Upper lobe of left lung (tissue), 6 donors: ENCODE measurements around the gene NAA25. TPM values are rescaled to one million over a fixed set of nuclear protein-coding genes. Genes with fewer than 3 reads are reported as not detected.

Experiments
- ATAC-seq, 2 donors: fragments of 200-7000 bp; cut with Tn5 transposase; one replicate each; pipeline ENCODE4 v1.9.1; 2022; ENCODE audit warnings: mild to moderate bottlenecking in 2 of 2, moderate library complexity in 2 of 2; ENCODE audit not compliant: low FRiP score in 2 of 2
- DNase-seq, 2 donors: peaks; one replicate each; pipeline ENCODE4 v3.0.0-alpha.2; 2019 to 2020
- H3K27ac ChIP-seq, 4 donors: fragments of 200-600 bp; sonication (generic); one replicate each; pipeline ENCODE4 v1.5.1; 2016 to 2019
- H3K27me3 ChIP-seq, 4 donors: fragments of 200-600 bp; sonication (generic); one replicate each; pipeline ENCODE4 v1.5.1; 2017 to 2019
- H3K36me3 ChIP-seq, 4 donors: fragments of 200-600 bp; sonication (generic); one replicate each; pipeline ENCODE4 v1.5.1; 2016 to 2019
- H3K4me1 ChIP-seq, 4 donors: fragments of 200-600 bp; sonication (generic); one replicate each; pipeline ENCODE4 v1.5.1; 2018 to 2019
- H3K4me3 ChIP-seq, 4 donors: fragments of 200-600 bp; sonication (generic); one replicate each; pipeline ENCODE4 v1.5.1; 2017 to 2019; ENCODE audit warnings: mild to moderate bottlenecking in 2 of 4, moderate library complexity in 1 of 4
- H3K9me3 ChIP-seq, 4 donors: fragments of 200-600 bp; sonication (generic); one replicate each; pipeline ENCODE4 v1.5.1; 2018 to 2019
- CTCF ChIP-seq, 6 experiments: fragments of 450-650 bp in 4 of 6; fragments of 200-600 bp in 2 of 6; sonication (generic) in 2 of 6; IDR thresholded peaks; one replicate each; pipeline ENCODE4 v1.5.1; 2016 to 2019; ENCODE audit warnings: antibody characterized with exemption in 6 of 6
- EP300 ChIP-seq, 4 donors: sonication (generic); formaldehyde crosslinking; IDR thresholded peaks; one replicate each; pipeline ENCODE4 v1.5.1; 2017; ENCODE audit warnings: antibody characterized with exemption in 4 of 4, control low read depth in 2 of 4
- POLR2A ChIP-seq, 4 donors: fragments of 450-650 bp; IDR thresholded peaks; one replicate each; pipeline ENCODE4 v1.5.1; 2016 to 2017; ENCODE audit warnings: antibody characterized with exemption in 4 of 4, mild to moderate bottlenecking in 2 of 4
- POLR2AphosphoS5 ChIP-seq, 2 donors: sonication (generic); formaldehyde crosslinking; IDR thresholded peaks; one replicate each; pipeline ENCODE4 v1.5.1; 2017; ENCODE audit warnings: antibody characterized with exemption in 2 of 2
- WGBS, 2 donors: methylation state at CpG; one replicate each; pipeline ENCODE4 v1.1.5; 2017 to 2018; 5-methylcytosine and 5-hydroxymethylcytosine counted together
- total RNA-seq, 6 donors: library from RNA; depleted of rRNA in 4 of 6; stranded (reverse); fragments of >200 nt in 4 of 6; gene quantifications; one replicate each; pipeline versions ENCODE4 v1.1.0 to v1.2.1, GENCODE V29; 2016 to 2021
- donor health status: DM: no; HTN: no; CAD: no; lungs with moderate emphysema.
- donor health status: DM: no; HTN: yes; CAD: no; lungs with severe emphysema.

The NAA25 gene
- total RNA-seq, 6 donors from 2014 or later, result 15.0 to 30.3 (median 19.4) TPM

GRCh38 chr12:112125250-112125999 is 16.8 kb upstream of the NAA25 start, which contains the start of gene TRAFD1:
Gene TRAFD1, plus strand, starts transcription at chr12:112125560. Its CDS starts 4,963 bp downstream, at chr12:112130523.
- peak; percentile 95 to 100 for TF ChIP-seq POLR2AphosphoS5 (IDR thresholded peaks at IDR 0.05)
- peak in 3 of 4 donors; percentile 91 to 99 (median 99) for TF ChIP-seq POLR2A (IDR thresholded peaks at IDR 0.05)
- peak in 1 of 6 experiments; percentile 1 for TF ChIP-seq CTCF (IDR thresholded peaks at IDR 0.05)
- TF ChIP-seq EP300 (IDR thresholded peaks at IDR 0.05), result no peak
- Histone ChIP-seq H3K36me3 (no peaks in the 10 kb centered on the region), H3K4me1 (peaks cover 44 to 64% (median 50%) of the 10 kb centered on the region in 4 donors), H3K27me3 (no peaks in the 10 kb centered on the region), H3K9me3 (no peaks in the 10 kb centered on the region), H3K27ac (peak within 1 kb of the TSS; percentile 92 to 99 (median 96)), H3K4me3 (peak within 1 kb of the TSS; percentile 77 to 98 (median 94))
- ATAC-seq (peak; percentile 99), DNase-seq (peak; percentile 95 to 99)
- WGBS, 2 donors, result 0% methylated on average over 11 to 31 of the region's 63 CpGs

GRCh38 chr12:112124918-112125249 is 16.3 kb upstream of the NAA25 start:
- Histone ChIP-seq H3K4me3 (peak overlapping the region in 2 of 4 donors; percentile 97 to 98), H3K4me1 (peaks cover 42 to 59% (median 45%) of the 10 kb centered on the region in 4 donors), H3K36me3 (no peaks in the 10 kb centered on the region), H3K9me3 (no peaks in the 10 kb centered on the region), H3K27me3 (no peaks in the 10 kb centered on the region), H3K27ac (peak overlapping the region in 1 of 4 donors; percentile 99)
- DNase-seq (no peak), ATAC-seq (no peak)
- WGBS, 2 donors, result 4 to 8% methylated on average over 1 of the region's 1 CpG
- TF ChIP-seq POLR2A (IDR thresholded peaks at IDR 0.05) (no peak), POLR2AphosphoS5 (IDR thresholded peaks at IDR 0.05) (no peak), CTCF (IDR thresholded peaks at IDR 0.05) (no peak), EP300 (IDR thresholded peaks at IDR 0.05) (no peak)

GRCh38 chr12:112122823-112123690 is 14.5 kb upstream of the NAA25 start:
- TF ChIP-seq POLR2AphosphoS5 (IDR thresholded peaks at IDR 0.05) (no peak), CTCF (IDR thresholded peaks at IDR 0.05) (no peak), POLR2A (IDR thresholded peaks at IDR 0.05) (no peak), EP300 (IDR thresholded peaks at IDR 0.05) (no peak)
- peak in 1 of 2 donors; percentile 11 for DNase-seq
- ATAC-seq, result no peak
- Histone ChIP-seq H3K27me3 (no peaks in the 10 kb centered on the region), H3K9me3 (no peaks in the 10 kb centered on the region), H3K36me3 (no peaks in the 10 kb centered on the region), H3K4me1 (peaks cover 28 to 40% (median 34%) of the 10 kb centered on the region in 4 donors), H3K27ac (peak overlapping the region in 3 of 4 donors; percentile 28 to 72 (median 28)), H3K4me3 (no peak overlapping the region)
- 68 to 69% methylated on average over 12 of the region's 12 CpGs for WGBS, 2 donors

GRCh38 chr12:112121780-112122565 is 13.4 kb upstream of the NAA25 start:
- 75% methylated on average over 11 of the region's 11 CpGs for WGBS, 2 donors
- no peaks in the 10 kb centered on the region for H3K9me3 ChIP-seq
- peak in 1 of 2 donors; percentile 83 for DNase-seq
- H3K4me3 ChIP-seq, result no peak overlapping the region
- no peaks in the 10 kb centered on the region for H3K27me3 ChIP-seq
- ATAC-seq, result peak; percentile 38 to 72
- TF ChIP-seq POLR2AphosphoS5 (IDR thresholded peaks at IDR 0.05) (peak; percentile 52 to 55), CTCF (IDR thresholded peaks at IDR 0.05) (no peak)
- no peaks in the 10 kb centered on the region for H3K36me3 ChIP-seq
- H3K4me1 ChIP-seq, result peaks cover 22 to 34% (median 27%) of the 10 kb centered on the region in 4 donors
- peak overlapping the region; percentile 28 to 72 (median 34) for H3K27ac ChIP-seq
